A549 (cell line): Measurements from ENCODE around the gene NIBAN1.

Experiments used
- CTCF ChIP-seq: fragments of >200 bp; sonication (Bioruptor Twin); formaldehyde crosslinking; IDR thresholded peaks from 3 replicates; pipeline ENCODE4 v1.5.1; 2016
- JUN ChIP-seq, 2 experiments: fragments of >200 bp; sonication (Bioruptor Twin); formaldehyde crosslinking; IDR thresholded peaks; 2 replicates in 1 of 2; 3 replicates in 1 of 2; pipeline ENCODE4 v1.6.1; 2016 to 2017
- RNF2 ChIP-seq: fragments of 200-600 bp; sonication (generic); IDR thresholded peaks from 2 replicates; pipeline ENCODE4 v1.6.1; 2016; ENCODE audit warnings: low read depth, mild to moderate bottlenecking, antibody characterized with exemption, moderate library complexity, borderline replicate concordance

GRCh38 chr1:184945029-184945428, 29.3 kb downstream of the NIBAN1 start:
- TF ChIP-seq CTCF: no peak
- no peak for TF ChIP-seq JUN (IDR thresholded peaks at IDR 0.05)
- no peak for TF ChIP-seq RNF2
